GM19240 (cell line): ENCODE results near the gene NEDD4L.
A peak's percentile ranks its signal among the peaks of the same experiment; 100 is the strongest.
"Not testable (repeated sequence)": the region's sequence is repeated elsewhere in the genome, so short reads cannot be mapped to it uniquely, and the experiment has no call there.

Experiments
- DNase-seq: peaks from one replicate; pipeline ENCODE4 v3.0.0; 2011; ENCODE audit warnings: low spot score; ENCODE audit not compliant: insufficient read length

NEDD4L gene

DNA sequence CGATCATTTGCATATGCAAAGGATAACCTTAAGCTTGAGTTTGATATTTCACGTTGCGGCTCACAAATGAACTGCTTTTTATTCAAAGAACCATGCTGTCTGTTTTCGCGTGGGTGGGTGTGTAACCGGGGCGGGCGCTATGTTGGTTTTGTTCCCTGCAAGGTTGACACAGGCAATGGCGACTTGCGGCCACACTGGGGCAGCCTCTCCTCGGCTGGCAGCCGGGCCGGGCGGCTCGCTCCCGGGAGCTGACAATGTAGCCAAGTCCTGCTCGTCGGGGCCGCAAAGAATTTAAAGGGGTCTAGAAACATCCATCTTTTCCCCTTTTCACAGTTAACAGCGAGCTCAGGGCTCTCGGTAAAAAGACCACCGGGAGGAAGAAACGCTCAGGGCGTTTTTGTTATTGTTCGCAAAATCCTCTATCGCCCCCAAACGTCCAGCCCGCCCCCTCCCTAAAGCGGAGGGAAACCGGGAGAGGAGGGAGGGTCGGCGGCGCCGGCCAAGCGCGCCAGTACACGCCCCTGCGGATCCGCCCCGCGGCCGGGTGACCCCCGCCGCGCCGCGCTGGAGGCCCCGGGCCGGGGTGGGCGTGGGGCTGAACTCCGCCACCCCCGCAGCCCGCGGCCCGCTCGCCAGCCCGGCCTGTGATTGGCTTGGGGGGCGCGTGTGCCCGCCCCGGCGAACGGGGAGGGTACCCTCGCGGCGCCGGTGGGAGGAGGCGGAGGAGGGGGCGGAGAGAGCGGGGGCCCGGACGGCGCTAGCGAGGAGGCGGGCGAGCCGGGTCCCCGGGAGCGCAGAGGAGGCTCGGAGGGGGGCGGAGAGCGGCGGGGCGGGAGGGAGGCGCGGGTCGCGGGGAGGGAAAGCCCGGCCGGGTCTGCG, at the start of gene NEDD4L:
Gene NEDD4L, plus strand, starts transcription at position 736 of the 879 bp plus-strand sequence. CDS start 435 bp downstream, outside the sequence.
- DNase-seq, result peak; percentile 45

DNA sequence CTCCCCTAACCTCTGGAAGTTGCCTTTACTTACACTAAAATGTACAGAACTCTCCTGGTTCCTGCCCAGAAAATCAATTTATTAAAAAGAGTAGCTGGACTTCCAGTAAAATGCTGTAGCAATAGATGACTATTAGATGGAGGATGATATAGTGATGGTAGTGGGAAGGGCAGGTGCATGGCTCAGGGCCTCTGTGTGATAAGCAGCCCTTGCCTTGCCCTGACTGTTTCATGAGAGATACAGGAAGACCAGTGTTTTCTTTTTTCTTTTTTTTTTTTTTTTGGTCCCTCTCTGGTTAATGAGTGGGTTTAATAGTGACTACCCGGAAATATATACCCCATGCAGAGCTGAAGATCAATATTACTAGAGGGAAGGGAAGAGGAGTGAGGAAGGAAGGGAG, 48.7 kb upstream of the NEDD4L start:
- DNase-seq, result no peak

DNA sequence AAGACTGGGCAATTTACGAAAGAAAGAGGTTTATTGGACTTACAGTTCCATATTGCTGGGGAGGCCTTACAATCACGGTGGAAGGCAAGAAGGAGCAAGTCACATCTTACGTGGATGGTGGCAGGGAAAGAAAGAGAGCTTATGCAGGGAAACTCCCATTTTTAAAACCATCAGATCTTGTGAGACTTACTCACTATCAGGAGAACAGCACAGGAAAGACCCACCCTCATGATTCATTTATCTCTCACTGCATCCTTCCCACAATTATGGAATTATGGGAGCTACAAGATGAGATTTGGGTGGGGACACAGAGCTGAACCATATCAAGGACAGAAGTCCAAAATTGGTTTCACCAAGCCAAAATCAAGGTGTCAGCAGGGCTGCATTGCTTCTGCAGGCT, 47.1 kb upstream of the NEDD4L start:
- DNase-seq, result not testable (repeated sequence)

DNA sequence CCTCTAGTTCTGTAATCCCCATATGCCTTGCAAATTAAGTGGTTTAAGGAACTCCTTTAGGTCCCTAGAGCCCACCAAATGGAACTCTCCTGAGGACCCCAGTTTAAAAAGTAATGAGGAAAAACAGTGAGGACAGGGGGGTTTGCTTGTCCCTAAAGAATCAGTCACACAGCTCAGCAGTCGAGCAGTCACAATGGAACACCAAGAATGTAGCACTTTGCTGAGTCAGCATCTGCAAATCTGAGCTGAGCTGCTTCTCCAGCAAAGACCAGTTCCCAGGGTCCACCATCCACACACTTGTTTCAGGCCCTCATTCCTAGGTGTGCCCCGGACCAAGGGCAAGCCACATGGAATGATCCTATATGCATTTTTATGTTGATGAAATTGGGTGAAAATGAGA, 46.2 kb upstream of the NEDD4L start:
- DNase-seq, result no peak

DNA sequence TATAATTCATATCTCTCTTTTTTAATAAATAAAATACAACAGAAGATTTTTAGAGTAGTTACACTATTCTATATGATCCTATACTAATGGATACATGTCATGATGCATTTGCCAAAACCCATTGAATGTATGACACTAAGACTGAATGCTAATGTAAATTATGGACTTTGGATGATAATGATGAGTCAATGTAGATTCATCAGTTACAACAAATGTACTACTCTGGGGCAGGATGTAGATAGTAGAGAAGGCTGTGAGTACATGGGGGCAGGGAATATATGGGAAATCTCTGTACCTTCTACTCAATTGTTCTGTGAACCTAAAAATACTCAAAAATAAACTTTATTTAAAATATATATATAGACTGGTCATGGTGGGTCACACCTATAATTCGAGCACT, 45.6 kb upstream of the NEDD4L start:
- DNase-seq, result no peak

DNA sequence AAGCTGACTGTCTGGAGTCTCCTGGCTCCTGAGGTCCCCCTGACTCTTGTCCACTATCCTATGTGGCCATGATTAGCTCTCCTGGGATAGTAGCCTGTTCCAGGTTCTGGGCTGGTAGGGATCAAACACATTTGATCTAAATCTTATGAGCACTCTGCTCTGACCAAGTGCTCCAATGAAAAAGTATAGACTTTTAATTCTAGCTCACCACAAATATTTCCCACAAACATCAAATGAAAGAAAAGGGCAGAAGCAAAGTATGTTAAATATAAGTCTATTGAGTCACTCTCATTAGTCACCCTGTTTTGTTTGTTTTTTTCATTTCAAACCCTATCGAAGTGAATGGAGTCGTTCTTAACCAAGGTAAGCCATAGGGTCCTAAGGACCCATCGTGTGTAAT, 39.7 kb upstream of the NEDD4L start:
- no peak for DNase-seq

DNA sequence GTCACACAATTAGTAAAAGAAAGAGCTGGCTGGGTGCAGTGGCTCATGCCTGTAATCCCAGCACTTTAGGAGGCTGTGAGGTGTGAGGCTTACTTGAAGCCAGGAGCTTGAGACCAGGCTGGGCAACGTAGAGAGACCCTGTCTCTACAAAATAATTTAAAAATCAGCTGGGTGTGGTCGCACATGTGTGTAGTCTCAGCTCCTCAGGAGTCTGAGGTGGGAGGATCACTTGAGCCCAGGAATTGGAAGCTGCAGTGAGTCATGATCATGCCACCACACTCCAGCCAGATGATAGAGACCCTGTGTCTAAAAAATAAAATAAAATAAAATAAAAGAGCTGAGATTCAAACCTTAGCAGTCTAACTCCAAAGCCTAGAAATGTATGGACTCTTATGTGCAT, 39.0 kb upstream of the NEDD4L start:
- DNase-seq, result no peak

DNA sequence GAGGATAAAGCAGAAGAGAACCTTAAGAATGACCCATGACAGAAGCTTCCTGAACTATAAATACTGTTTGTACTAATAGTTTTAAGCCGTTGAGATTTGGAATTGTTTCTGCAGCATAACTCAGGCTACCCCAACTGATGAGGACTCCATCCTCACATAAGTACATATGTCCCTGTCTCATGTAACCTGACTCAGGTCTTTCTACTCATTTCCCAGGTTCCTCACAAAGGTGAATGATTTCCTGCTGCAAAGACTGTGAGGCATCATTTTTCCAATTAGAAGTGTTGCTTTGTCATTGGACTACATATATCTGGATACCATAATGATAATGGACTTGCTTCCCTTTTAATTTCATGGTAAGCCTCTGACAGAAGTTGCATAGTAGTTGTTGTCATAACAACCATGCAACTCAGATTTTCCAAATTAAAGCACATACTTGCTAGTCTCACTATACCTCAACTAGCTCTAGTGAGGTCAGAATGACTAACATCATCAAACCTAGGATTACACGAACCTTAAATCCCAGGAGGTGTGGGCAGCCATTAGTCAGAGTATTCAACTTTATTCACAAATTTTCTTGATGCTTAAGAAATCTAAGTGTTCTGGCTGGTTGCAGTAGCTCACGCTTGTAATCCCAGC, 38.0 kb upstream of the NEDD4L start:
- no peak for DNase-seq

DNA sequence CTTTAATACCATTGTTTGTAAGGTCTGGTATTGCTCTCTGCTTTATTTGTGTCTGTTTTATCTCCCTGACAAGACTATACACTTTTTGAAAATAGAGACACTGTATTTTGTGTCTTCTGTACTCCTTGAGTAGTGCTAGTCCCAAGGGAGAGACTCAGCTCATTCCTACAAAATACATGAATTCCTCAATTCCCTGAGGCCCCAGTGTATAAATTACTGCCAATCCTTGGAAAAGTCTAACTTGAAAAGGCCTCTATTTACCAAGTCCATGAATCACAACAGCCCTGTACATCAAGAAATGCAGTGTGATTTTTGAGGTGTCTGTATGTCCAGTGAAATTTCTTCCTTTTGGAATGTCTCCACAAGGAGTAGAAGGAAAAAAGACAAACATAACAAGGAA, 34.9 kb upstream of the NEDD4L start:
- no peak for DNase-seq

DNA sequence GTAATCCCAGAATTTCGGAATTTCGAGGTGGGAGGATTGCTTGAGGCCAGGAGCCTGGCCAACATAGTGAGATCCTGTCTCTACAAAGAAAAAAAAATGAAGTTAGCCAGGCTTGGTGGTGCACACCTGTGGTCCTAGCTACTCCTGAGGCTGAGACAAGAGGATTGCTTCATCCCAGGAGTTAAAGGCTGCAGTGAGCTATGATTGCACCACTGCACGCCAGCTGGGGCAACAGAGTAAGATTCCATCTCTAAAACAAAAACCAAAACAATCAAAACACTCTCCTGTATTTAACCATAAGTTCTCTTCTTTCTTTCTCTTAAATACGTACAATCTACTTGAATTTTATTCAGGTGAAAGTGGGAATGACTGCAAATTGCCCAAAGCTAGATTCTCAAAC, 33.8 kb upstream of the NEDD4L start:
- no peak for DNase-seq

DNA sequence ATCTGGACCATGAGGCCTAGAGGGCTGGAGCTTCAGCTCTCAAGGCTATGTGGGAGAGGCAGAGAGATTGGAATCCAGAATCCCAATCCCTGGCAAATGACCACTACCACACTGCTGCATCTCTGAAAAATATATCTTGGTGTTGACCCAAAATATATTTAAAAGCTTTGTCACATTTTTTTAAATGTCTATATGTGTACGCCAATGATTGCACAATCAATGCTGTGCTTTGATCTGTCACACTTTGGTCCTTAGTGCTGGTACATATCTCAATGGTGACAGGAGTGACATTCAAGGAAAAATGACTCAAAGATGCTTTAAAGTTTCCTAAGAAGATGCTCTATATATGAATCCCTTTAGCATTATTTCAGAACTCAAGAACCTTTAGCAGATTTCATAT, 31.7 kb upstream of the NEDD4L start:
- DNase-seq, result no peak

DNA sequence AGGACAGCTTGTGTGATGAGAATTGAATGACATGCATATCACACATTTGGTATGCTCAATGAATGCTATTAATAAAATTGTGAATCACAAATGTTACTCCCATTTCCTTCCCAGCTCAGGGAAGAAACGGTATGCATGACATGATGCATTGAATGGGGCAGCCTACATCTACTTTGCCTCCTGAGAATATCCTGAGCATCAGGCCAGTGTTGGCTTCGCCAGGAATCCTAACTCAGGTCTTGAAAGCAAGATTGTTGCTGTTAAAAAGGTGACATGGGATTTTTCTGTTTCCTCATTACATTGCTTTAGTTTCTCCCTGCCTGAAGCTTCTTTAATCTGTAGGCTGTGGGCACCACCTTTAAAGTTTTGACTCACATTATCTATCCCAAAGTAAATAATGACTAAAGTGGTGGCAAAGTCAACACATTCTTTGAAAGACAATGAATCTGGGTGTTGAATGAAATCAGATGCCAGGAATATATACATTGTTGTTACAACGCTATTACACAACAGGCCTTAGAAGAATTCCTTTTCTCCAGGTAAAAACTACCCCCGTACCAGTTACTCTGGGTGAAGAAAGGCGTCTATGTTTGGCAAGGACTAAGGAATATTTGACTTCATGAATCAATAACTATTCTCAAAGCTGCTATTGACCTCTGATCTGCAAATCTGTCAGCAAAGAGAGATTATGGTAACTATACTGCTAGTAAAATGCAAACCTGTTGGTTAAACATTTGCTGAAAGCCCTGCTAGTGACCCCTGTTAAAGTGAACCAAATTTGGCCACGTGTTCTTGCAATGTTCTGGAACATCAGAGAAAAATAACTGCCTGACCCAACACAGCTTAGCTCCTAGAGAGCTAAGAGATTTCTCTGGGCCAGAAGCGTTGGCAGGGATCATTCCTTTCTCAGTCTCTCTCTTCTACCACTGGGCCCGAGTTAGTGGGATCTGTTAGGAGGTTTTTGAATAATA, 30.5 kb upstream of the NEDD4L start:
- no peak for DNase-seq

DNA sequence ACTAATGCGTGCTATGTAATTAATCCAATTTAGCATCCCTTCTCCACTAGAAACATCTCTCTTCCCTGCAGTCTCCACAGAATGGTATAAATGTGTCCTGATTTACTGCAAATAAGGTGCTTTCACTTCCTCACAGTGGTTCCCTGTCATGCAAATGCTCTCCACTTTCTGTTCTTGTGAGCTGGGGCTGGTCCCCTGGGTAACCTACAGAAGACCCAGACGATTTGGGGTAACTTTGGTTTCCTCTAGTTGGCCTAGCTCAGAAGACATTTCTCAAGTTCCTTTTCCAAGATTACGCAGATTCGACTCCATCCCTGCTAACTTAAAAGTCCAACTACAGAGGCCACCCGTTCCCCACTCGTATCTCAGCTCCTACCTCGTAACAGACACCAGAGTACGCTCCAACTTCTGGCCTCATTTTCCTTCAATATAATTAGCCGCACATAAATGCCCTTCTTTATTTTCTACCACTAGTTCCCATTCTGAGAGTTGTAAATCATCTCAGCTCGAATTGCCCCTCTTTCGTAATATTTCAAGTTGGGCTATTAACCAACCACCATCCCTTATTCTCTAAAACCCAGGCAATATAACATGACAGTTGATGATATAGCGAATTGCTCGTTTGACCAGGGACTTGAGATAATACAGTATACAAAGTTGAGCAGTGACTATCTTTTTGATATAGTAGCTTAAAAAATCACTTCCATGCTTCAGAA, 28.8 kb upstream of the NEDD4L start:
- peak; percentile 58 for DNase-seq

DNA sequence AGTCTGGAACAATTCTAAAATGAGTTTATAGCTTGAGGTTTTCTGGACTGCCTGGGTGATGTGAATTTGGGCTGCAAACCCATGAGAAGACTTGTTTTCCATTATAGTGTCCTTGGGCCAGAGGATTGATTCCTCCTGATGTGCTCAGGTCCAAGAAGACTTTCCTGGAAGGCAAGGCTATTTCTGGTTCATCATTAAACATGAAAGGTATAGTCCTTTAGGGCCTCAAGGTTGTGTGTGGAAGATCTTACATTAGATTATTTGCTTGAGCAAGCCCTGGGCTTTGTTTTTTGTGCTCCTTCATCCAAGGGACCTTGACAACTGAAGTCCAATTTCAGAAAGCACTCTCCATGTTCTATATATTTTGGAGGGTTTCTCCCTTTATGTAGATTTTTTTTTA, 26.8 kb upstream of the NEDD4L start:
- DNase-seq, result no peak

DNA sequence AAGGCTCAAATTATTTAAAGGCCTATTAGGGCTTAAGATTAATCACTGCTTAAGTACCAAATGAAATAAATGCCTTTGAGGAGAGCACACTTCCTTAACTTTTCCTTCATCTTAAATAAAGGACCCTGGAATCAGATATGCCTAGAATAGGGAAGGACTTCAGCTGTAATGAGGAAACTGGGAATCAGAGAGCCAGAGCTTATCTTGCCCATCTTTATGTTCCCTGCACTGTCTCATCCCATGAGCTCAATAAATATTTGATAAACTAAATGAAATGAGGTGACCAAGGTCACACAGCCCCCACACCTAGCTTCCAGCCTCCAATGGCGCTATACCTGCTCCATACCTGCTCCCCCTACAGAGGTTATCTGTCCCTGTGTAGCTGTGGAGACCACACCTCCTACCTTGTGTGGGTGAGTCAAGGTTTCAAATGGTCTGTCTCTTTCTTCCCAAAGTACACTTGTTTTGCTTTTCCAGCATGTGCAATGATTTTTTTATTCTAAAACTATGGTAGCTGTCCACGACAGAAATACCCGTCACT, 23.4 kb upstream of the NEDD4L start:
- DNase-seq, result no peak

DNA sequence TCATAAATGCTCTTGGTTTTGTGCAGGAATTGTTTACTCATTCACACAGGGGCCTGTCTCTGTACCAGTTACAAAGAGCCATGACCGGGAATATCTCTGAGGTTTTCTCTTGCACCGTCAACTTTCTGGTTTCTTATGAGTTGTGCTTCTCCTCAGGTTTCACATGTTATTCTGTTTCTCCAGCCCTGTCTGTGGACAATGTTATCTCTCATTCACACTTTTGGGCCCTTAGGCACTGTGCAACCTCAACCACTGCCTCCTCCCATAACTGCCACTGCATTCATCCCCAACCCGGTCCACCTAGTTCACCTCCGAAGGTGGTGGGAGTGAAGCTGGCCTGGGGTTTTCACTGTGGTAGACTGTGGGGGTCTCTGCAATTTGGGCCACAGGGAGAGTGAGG, 22.5 kb upstream of the NEDD4L start:
- no peak for DNase-seq

DNA sequence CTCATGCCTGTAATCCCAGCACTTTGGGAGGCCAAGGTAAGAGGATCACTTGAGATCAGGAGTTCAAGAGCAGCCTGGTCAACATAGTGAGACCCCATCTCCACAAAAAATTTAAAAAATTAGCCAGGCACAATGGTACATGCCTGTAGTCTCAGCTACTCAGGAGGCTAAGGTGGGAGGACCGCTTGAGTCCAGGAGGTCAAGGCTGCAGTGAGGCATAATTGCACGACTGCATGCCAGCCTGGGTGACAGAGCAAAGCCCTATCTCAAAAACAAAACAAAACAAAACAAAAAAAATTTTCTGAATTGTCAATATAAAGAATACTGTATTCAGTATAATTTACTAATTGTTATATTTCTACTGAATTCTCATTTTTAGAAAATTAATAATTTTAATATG, 20.9 kb upstream of the NEDD4L start:
- DNase-seq, result no peak

DNA sequence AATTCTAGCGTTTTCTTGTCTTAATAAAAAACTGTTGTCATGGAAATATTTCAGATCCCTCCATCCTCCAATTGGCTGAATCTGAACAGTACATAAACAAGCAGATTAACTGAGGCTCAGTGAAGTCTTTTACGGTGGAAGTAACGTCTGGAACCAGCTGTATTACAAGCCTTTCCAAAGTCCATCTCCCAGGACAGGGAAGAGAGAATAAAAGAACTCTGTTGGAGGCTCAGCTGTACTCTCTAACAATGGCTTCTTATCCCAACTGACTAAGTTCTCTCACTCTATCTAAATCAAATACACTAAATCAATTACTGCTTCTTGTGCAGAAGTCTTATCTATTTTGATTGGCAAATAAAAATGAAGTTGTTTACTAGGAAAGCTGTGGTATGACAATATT, 19.9 kb upstream of the NEDD4L start:
- no peak for DNase-seq

DNA sequence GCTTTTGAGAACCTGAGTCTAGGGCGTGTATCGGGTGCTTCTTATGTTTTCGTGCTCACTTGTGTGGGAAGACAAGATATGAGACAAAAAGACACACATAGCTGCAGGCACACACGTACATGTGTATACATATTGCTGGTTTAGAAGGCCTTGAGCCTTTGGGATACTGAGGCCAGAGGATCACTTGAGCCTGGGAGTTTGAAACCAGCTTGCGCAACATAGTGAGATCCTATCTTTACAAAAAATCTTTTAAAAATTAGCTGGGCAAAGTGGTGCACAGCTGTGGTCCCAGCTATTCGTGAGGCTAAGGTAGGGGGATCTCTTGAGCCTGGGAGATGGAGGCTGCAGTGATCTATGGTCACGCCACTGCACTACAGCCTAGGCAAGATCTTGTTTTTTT, 18.8 kb upstream of the NEDD4L start:
- DNase-seq, result no peak

DNA sequence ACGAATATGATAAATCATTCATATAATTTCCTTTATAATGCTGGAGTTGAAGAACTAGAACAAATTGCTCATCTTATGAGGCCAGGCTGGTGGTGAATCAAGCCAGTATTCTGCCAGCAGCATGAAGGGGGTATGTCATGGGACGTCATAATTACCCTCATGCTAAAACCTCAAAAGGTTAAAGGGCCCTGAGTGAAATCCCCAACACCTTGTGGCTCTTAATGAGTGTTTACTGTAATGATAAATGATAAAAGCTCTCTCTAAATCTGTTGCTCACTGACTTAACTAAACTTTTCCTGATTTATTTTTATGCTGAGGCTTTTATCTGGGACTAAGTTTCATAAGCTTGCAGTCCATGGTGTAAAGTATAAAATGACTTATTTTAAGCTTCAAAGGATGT, 18.3 kb upstream of the NEDD4L start:
- DNase-seq, result no peak

DNA sequence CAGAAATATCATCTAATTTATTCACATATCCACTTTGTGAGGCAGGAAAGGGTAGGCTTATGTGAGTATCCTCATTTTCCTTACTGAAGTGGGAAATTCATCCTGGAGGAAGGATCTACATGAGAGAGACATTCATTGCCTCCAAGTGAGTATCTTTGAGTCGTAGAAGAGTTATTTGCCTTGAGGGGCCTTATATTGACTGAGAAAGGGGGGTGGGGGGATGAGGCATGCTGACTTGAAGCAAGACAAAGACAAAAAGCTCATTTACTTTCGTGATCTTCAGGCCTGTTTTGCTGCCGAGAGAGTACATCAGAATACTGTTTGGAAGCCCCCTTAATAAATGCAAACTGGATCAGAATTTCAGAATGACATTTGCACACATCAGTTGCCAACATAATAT, 17.6 kb upstream of the NEDD4L start:
- DNase-seq, result no peak
